GM12878 (cell line): Measurements from ENCODE around the gene ADAM15. TPM values are rescaled to one million over a fixed set of nuclear protein-coding genes. Genes with fewer than 3 reads are reported as not detected.

Experiments
- ATAC-seq: fragments of 200-7000 bp; cut with Tn5 transposase; 3 replicates; pipeline ENCODE4 v1.9.1; 2020; ENCODE audit warnings: mild to moderate bottlenecking, moderate library complexity
- BruUV-seq: library from RNA; stranded (reverse); fragments of 400-500 nt; replicated peaks from 2 replicates; lab custom pipeline; 2021; lab: Mats Ljungman, UMichigan
- CTCF ChIA-PET: fragments of 300-600 bp; sonication (Branson Sonifier 250); formaldehyde crosslinking; extraction: SDS; loops from one replicate; lab custom pipeline; 2021; ENCODE audit warnings: inconsistent platforms; lab: Yijun Ruan, JAX
- POLR2A ChIA-PET: fragments of 350-600 bp; formaldehyde crosslinking; extraction: SDS; loops from one replicate; lab custom pipeline; 2021; ENCODE audit warnings: inconsistent platforms; lab: Charles Lee
- RAD21 ChIA-PET: fragments of 300-600 bp; sonication (Branson Sonifier 250); formaldehyde crosslinking; loops from one replicate; lab custom pipeline; 2023; ENCODE audit warnings: antibody characterized with exemption; ENCODE audit not compliant: unreplicated experiment; lab: Charles Lee
- SMC1A ChIA-PET: fragments of 300-600 bp; sonication (Branson Sonifier 250); formaldehyde crosslinking; loops from one replicate; lab custom pipeline; 2023; ENCODE audit not compliant: unreplicated experiment, uncharacterized antibody; lab: Charles Lee
- DNase-seq: peaks from one replicate; pipeline ENCODE4 v3.0.0-alpha.2; 2011; ENCODE audit warnings: low read depth, low spot score
- FAIRE-seq: peaks from 3 replicates; lab custom pipeline; 2011; peaks lifted over from hg19 to GRCh38; lab: Jason Lieb, UNC
- H2AFZ ChIP-seq: 2 replicates; pipeline ENCODE4 v1.6.0; 2011; ENCODE audit warnings: low read depth, low read length, control low read depth; ENCODE audit not compliant: control insufficient read depth
- H3K27ac ChIP-seq: 2 replicates; pipeline ENCODE4 v1.5.1; 2011; ENCODE audit warnings: control low read depth; ENCODE audit not compliant: control insufficient read depth, insufficient read depth
- H3K27me3 ChIP-seq, 2 experiments: replicated peaks in 1 of 2; 2 replicates each; pipeline versions ENCODE4 v1.6.0 to v1.6.1; 2011; ENCODE audit warnings: low read length in 1 of 2; ENCODE audit not compliant: control insufficient read depth in 2 of 2, insufficient read depth in 2 of 2
- H3K36me3 ChIP-seq, 2 experiments: 2 replicates each; pipeline ENCODE4 v1.5.1; 2011; ENCODE audit warnings: low read length in 1 of 2; ENCODE audit not compliant: control insufficient read depth in 2 of 2, insufficient read depth in 2 of 2
- H3K4me1 ChIP-seq: 2 replicates; pipeline ENCODE4 v1.6.1; 2011; ENCODE audit warnings: mild to moderate bottlenecking, low read length, moderate library complexity, mixed read lengths; ENCODE audit not compliant: control insufficient read depth, insufficient read depth
- H3K4me2 ChIP-seq: 2 replicates; pipeline ENCODE4 v1.6.0; 2011; ENCODE audit warnings: control low read depth; ENCODE audit not compliant: control insufficient read depth, insufficient read depth
- H3K4me3 ChIP-seq: fragments of 200-600 bp; sonication (generic); 2 replicates; pipeline ENCODE4 v1.5.1; 2016
- H3K79me2 ChIP-seq: 2 replicates; pipeline ENCODE4 v1.6.0; 2011; ENCODE audit warnings: low read length; ENCODE audit not compliant: control insufficient read depth, insufficient read depth
- H3K9ac ChIP-seq: 2 replicates; pipeline ENCODE4 v1.8.0; 2011; ENCODE audit warnings: low read length, control low read depth, mixed read lengths; ENCODE audit not compliant: control insufficient read depth, insufficient read depth
- H3K9me3 ChIP-seq: replicated peaks from 3 replicates; pipeline ENCODE4 v1.5.1; 2011; ENCODE audit warnings: mild to moderate bottlenecking, low read length; ENCODE audit not compliant: control insufficient read depth, insufficient read depth
- H4K20me1 ChIP-seq: 2 replicates; pipeline ENCODE4 v1.6.0; 2011; ENCODE audit not compliant: control insufficient read depth, insufficient read depth
- BRCA1 ChIP-seq: IDR thresholded peaks from 2 replicates; pipeline ENCODE4 v1.6.1; 2011; ENCODE audit warnings: low read depth, low read length, improper control_type of control experiment
- CBX3 ChIP-seq: fragments of 200-600 bp; sonication (generic); IDR thresholded peaks from 2 replicates; pipeline ENCODE4 v1.6.1; 2016; ENCODE audit warnings: low read depth, borderline replicate concordance
- HCFC1 ChIP-seq: fragments of 150-350 bp; IDR thresholded peaks from 2 replicates; pipeline ENCODE4 v1.6.1; 2014; ENCODE audit warnings: low read length
- HSF1 ChIP-seq: fragments of 150-350 bp; IDR thresholded peaks from 2 replicates; pipeline ENCODE4 v1.6.1; 2014; ENCODE audit warnings: mild to moderate bottlenecking, low read depth, low read length
- NBN ChIP-seq: fragments of 450-650 bp; IDR thresholded peaks from 2 replicates; pipeline ENCODE4 v1.6.1; 2016
- NKRF ChIP-seq: fragments of 450-650 bp; conservative IDR thresholded peaks from 2 replicates; pipeline ENCODE4 v1.6.1; 2017; ENCODE audit warnings: mild to moderate bottlenecking, moderate library complexity
- SIX5 ChIP-seq: IDR thresholded peaks from 2 replicates; pipeline ENCODE4 v1.6.1; 2011; ENCODE audit warnings: mild to moderate bottlenecking, low read depth, low read length, moderate library complexity; ENCODE audit not compliant: severe bottlenecking
- SRF ChIP-seq, 2 experiments: IDR thresholded peaks; 2 replicates each; pipeline ENCODE4 v1.6.1; 2011; ENCODE audit warnings: low read depth in 2 of 2, low read length in 2 of 2, mild to moderate bottlenecking in 1 of 2, moderate library complexity in 1 of 2
- STAT1 ChIP-seq: fragments of 450-650 bp; conservative IDR thresholded peaks from 2 replicates; pipeline ENCODE4 v1.6.1; 2014; ENCODE audit warnings: antibody characterized with exemption, mild to moderate bottlenecking
- ZNF687 ChIP-seq: fragments of 450-650 bp; IDR thresholded peaks from 2 replicates; pipeline ENCODE4 v1.6.1; 2017; ENCODE audit warnings: mild to moderate bottlenecking, moderate library complexity
- WGBS: methylation state at CpG from one replicate; pipeline ENCODE4 v1.1.6; 2016; ENCODE audit warnings: low lambda C conversion rate; ENCODE audit not compliant: insufficient replicate concordance, insufficient coverage; ENCODE audit errors: missing lambda C conversion rate; 5-methylcytosine and 5-hydroxymethylcytosine counted together
- in situ Hi-C: fragments of 300-500 bp; cut with MboI; formaldehyde crosslinking; loops from 9 replicates; pipeline ENCODE4 v1.14.3; 2018; ENCODE audit warnings: mixed read lengths
- intact Hi-C: fragments of 100-400 bp; cut with micrococcal nuclease; formaldehyde crosslinking; loops from one replicate; pipeline ENCODE4 v1.14.2; 2022; ENCODE audit not compliant: unreplicated experiment
- polyA plus RNA-seq, 11 experiments: library from polyadenylated mRNA; depleted of rRNA in 4 of 11; unstranded in 6 of 11; stranded (reverse) in 5 of 11; fragments of >200 nt; fragmentation: Nextera tagmentation in 4 of 11; fragmentation: Illumina TruSeq in 1 of 11; extraction: Ambion mirVana in 4 of 11; extraction: Trizol in 1 of 11; gene quantifications; 1 replicate in 1 of 11; 2 replicates in 10 of 11; pipeline versions ENCODE4 v1.2.1 to v1.2.3, GENCODE V29; 2011 to 2016; ENCODE audit warnings: inconsistent platforms in 2 of 11, missing spikeins in 2 of 11, low read depth in 1 of 11
- total RNA-seq, 4 experiments: library from RNA; depleted of rRNA in 3 of 4; stranded (reverse); fragments of >200 nt in 3 of 4; fragmentation: Illumina TruSeq in 1 of 4; extraction: Trizol in 1 of 4; gene quantifications; 2 replicates each; pipeline versions ENCODE4 v1.2.1 to v1.2.3, GENCODE V29; 2013 to 2021

ADAM15 gene
- total and polyA plus RNA-seq, 10 of the 15 experiments (the other 5 are each of a cell fraction or from before 2014, with no cell fraction given) = 0.29 to 38.8 (median 14.7) TPM

- in situ Hi-C loops = no loop called here
- POLR2A ChIA-PET = interaction anchor here (1.3 kb wide), 1 partner anchor 50 kb away, joined by 4 read pairs; the partner anchor contains the start of gene FLAD1
- no peak for FAIRE-seq
Measured at GRCh38 chr1:155033524-155033923, 17.6 kb upstream of the ADAM15 start, which contains the start of the genes DCST1 and DCST2. Gene DCST1, plus strand, starts transcription at chr1:155033824. Its CDS starts 213 bp downstream, at chr1:155034037. Gene DCST2, minus strand, starts transcription at chr1:155033781. Its CDS starts 80 bp downstream, at chr1:155033701.

More at GRCh38 chr1:155033524-155033923, 17.6 kb upstream of the ADAM15 start, which contains the start of the genes DCST1 and DCST2:
- no TSS peak for BruUV-seq
- Histone ChIP-seq H3K4me3 (no peak within 1 kb of the TSS), H3K4me1 (no peaks in the 10 kb centered on the region), H3K4me2 (no peak within 1 kb of the TSS), H3K27me3 (peaks cover 2 to 5% of the 10 kb centered on the region in 2 experiments; a peak in 1 of 4 replicates), H3K9me3 (no peaks in the 10 kb centered on the region), H4K20me1 (no peaks in the 10 kb centered on the region), H3K9ac (no peak within 1 kb of the TSS), H2AFZ (no peak within 1 kb of the TSS), H3K27ac (no peak within 1 kb of the TSS), H3K79me2 (no peaks in the 10 kb centered on the region), H3K36me3 (no peaks in the 10 kb centered on the region)
- WGBS = 69% methylated on average over 9 of the region's 9 CpGs
- SMC1A ChIA-PET = no interaction called here
- no peak for TF ChIP-seq NBN
- no peak for TF ChIP-seq SRF (IDR thresholded peaks at IDR 0.05; ENCODE audit: low read depth in 2 of 2, low read length in 2 of 2)
- no peak for TF ChIP-seq CBX3
- TF ChIP-seq HCFC1 = no peak
- TF ChIP-seq SIX5 = no peak
- no peak for TF ChIP-seq ZNF687
- no peak for TF ChIP-seq STAT1
- TF ChIP-seq BRCA1 = no peak
- TF ChIP-seq HSF1 = no peak
- no peak for TF ChIP-seq NKRF
- CTCF ChIA-PET = no interaction called here
- ATAC-seq (no peak), DNase-seq (no peak)
- intact Hi-C loops = no loop called here
- RAD21 ChIA-PET = no interaction called here
